Stomach smooth muscle (tissue), 2 donors: Measurements from ENCODE around the gene ATP6V0A1.

ENCODE experiments used
- H3K27ac ChIP-seq: one replicate; pipeline ENCODE4 v1.7.0; 2013; ENCODE audit warnings: mild to moderate bottlenecking, low read length, inconsistent platforms
- H3K27me3 ChIP-seq, 2 donors: one replicate each; pipeline ENCODE4 v1.7.0; 2013; ENCODE audit warnings: low read length in 2 of 2; ENCODE audit not compliant: insufficient read depth in 2 of 2, control insufficient read depth in 1 of 2
- H3K36me3 ChIP-seq, 2 donors: one replicate each; pipeline ENCODE4 v1.7.0; 2013; ENCODE audit warnings: low read length in 2 of 2; ENCODE audit not compliant: control insufficient read depth in 2 of 2, insufficient read depth in 2 of 2
- H3K4me1 ChIP-seq: one replicate; pipeline ENCODE4 v1.7.0; 2013; ENCODE audit warnings: low read length; ENCODE audit not compliant: control insufficient read depth, insufficient read depth
- H3K4me3 ChIP-seq, 2 donors: one replicate each; pipeline ENCODE4 v1.7.0; 2013; ENCODE audit warnings: low read length in 2 of 2
- H3K9ac ChIP-seq, 2 donors: one replicate each; pipeline ENCODE4 v1.7.0; 2013; ENCODE audit warnings: low read length in 2 of 2, mild to moderate bottlenecking in 1 of 2
- H3K9me3 ChIP-seq, 2 donors: one replicate each; pipeline ENCODE4 v1.7.0; 2013; ENCODE audit warnings: low read length in 2 of 2; ENCODE audit not compliant: control insufficient read depth in 2 of 2
- donor health status: healthy.
- donor health status: Pancreatic carcinoma.

The ATP6V0A1 gene

DNA sequence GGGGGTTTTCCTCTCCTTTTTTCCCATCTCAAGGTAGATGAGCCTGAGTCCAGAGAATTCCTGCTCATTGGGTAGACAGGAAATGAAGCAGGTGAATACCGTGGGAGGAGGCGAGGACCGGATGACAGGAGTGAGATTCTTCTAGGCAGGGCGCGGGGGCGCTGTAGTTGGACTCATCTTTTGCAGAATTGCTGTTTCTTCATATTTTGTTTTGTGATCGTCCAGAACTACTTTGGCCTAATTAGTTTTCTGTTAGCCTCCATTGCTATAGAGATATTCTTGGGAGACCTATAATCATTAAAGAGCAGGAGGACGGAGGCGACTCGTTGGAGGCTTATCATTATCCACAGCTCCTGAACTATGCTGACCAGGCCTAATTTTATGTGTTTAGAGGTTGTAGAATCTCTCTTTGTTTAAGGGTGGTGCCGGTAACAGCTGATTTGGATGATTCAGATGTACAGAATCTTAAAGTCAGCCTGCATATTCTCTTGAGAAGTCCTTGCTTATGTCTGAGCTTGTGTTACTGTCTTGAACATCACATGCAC lies 650 bp downstream of the ATP6V0A1 start:
- Histone ChIP-seq H3K27ac (peak overlapping the region; percentile 96), H3K4me3 (peak overlapping the region; percentile 93 to 94), H3K27me3 (no peaks in the 10 kb centered on the region), H3K9me3 (no peaks in the 10 kb centered on the region), H3K4me1 (peaks cover 8% of the 10 kb centered on the region), H3K9ac (peak overlapping the region; percentile 96 to 97), H3K36me3 (peaks cover 8 to 13% of the 10 kb centered on the region in 2 donors)

DNA sequence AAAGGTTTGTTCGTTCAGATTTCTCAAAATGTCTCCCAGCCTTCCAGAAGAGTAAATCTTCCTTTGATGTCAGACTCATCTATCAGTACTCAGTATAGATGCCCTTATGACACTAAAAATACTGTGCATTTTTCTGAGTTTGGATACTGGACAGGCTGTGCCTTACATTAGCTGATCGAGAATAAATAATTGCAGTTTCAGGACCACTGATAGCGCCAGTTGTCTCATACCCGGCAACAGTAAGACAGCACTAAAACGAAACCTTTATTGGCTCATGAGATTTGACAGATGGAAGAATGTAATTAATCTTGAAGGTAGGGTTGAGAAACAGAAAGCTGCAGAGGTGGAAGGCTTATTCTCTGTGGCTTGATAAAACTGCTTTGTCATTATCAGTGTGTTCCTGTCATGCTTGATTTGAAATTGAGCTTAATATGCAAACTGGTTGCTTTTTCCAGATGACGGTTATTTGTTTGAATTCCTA lies 1.2 kb downstream of the ATP6V0A1 start:
- peak overlapping the region; percentile 93 to 94 for H3K4me3 ChIP-seq
- H3K36me3 ChIP-seq, result peaks cover 8 to 13% of the 10 kb centered on the region in 2 donors
- no peaks in the 10 kb centered on the region for H3K27me3 ChIP-seq
- H3K27ac ChIP-seq, result peak overlapping the region; percentile 96
- peak overlapping the region in 1 of 2 donors; percentile 7 for H3K9ac ChIP-seq
- no peaks in the 10 kb centered on the region for H3K9me3 ChIP-seq
- H3K4me1 ChIP-seq, result peaks cover 8% of the 10 kb centered on the region

DNA sequence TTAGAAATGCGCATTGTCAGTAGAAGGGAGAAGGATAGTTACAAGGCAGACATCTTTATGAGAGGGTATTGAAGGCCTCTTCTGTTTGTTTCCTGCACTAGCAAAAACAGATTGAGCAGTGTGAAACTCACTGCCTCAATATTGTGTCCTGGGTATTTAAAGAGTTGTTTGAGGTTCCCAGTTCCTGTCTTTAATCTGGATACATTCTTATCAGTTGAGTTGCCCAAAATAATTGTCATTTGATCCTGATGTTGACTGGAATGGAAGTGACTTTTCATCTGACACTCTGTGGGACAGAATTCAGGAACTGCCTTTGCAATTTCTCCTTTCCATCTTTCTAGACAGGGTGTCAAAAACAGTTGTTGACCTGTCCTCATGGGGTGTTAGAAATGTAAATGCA lies 1.7 kb downstream of the ATP6V0A1 start:
- H3K9ac ChIP-seq, result peak overlapping the region in 1 of 2 donors; percentile 7

DNA sequence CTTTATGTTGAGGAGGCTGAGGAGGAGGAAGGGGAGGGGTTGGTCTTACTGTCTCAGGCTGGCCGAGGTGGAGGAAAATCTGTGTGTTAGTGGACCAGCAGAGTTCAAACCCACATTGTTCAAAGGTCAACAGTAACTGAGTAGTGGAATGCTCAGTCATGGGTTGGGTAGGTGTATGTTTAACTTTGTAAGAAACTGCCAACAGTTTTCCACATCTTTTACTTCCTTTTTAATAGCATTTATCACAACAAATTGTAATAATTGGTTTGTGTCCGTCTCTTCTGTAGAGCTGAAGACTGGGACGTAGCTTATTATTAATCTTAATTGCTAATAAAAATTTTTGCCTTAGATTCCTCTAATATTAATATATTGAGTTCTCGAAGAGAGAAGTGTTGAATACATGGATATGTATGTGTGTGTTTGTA lies 5.3 kb downstream of the ATP6V0A1 start:
- no peak overlapping the region for H3K27ac ChIP-seq
- no peak overlapping the region for H3K4me3 ChIP-seq
- no peak overlapping the region for H3K9ac ChIP-seq
- peaks cover 4% of the 10 kb centered on the region for H3K4me1 ChIP-seq
- H3K27me3 ChIP-seq, result no peaks in the 10 kb centered on the region
- peaks cover 11 to 35% of the 10 kb centered on the region in 2 donors for H3K36me3 ChIP-seq
- no peaks in the 10 kb centered on the region for H3K9me3 ChIP-seq

More for the DNA sequence above, 1.7 kb downstream of the ATP6V0A1 start:
- Histone ChIP-seq H3K4me1 (peaks cover 8% of the 10 kb centered on the region), H3K27ac (no peak overlapping the region), H3K36me3 (peaks cover 8 to 13% of the 10 kb centered on the region in 2 donors), H3K4me3 (peak overlapping the region; percentile 93 to 94), H3K27me3 (no peaks in the 10 kb centered on the region), H3K9me3 (no peaks in the 10 kb centered on the region)

DNA sequence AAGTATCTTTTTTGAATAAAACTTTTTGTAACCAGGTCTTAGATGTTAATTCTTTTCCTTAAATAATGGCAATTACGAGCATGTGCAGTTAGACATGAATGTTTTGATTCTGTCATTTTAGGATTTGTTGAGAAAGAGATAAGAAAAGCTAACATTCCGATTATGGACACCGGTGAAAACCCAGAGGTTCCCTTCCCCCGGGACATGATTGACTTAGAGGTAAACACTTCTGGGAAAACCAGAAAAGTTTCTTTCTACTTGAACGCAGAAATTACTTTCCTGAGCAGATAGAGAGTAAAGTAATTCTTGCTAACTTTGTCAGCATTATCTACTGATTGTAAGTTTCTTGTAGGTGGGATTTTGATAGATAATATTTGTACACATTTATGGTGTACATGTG lies 9.2 kb downstream of the ATP6V0A1 start:
- Histone ChIP-seq H3K9ac (no peak overlapping the region), H3K27me3 (no peaks in the 10 kb centered on the region), H3K36me3 (peaks cover 22 to 44% of the 10 kb centered on the region in 2 donors), H3K9me3 (no peaks in the 10 kb centered on the region), H3K4me1 (peaks cover 2% of the 10 kb centered on the region), H3K27ac (no peak overlapping the region), H3K4me3 (no peak overlapping the region)

DNA sequence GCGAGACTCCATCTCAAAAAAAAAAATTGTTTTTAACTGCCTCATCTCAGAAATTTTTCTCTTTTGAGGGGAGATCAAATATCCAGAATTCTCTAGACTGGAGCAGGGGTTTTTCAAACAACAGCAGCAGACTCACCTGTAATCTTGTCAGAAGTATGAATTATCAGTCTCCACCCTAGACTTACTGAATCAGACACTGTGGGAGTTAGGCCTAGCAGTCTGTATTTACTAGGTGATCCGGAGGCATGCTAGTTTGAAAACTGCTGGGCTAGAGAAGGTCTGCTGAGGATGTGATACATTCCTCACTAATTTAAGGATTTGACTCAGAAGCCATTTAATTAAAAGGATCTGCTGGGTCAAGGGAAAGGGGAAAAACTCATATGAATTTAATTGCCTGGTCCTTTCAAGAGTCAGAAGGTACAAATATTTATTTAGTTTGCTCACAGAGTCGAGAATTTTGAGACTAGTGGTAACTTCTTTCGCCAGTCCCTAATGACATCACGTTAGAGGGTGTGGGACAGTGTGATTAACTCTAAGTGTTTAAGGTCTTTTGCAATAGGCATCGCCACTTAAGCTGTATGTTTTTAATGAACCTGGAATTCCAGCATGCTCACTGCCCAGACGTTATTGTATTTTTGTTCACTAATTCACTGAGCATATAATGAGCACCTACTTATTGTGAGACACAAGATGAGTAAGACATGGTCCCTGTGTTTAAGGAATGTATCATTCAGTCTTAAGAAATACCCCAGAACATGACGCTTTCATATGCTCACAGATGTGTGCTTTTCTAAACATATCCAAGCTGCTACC lies 14.2 kb downstream of the ATP6V0A1 start:
- H3K27ac ChIP-seq, result no peak overlapping the region
- H3K4me1 ChIP-seq, result no peaks in the 10 kb centered on the region
- H3K9me3 ChIP-seq, result no peaks in the 10 kb centered on the region
- H3K9ac ChIP-seq, result no peak overlapping the region
- no peak overlapping the region for H3K4me3 ChIP-seq
- H3K27me3 ChIP-seq, result no peaks in the 10 kb centered on the region
- H3K36me3 ChIP-seq, result peaks cover 34 to 45% of the 10 kb centered on the region in 2 donors

DNA sequence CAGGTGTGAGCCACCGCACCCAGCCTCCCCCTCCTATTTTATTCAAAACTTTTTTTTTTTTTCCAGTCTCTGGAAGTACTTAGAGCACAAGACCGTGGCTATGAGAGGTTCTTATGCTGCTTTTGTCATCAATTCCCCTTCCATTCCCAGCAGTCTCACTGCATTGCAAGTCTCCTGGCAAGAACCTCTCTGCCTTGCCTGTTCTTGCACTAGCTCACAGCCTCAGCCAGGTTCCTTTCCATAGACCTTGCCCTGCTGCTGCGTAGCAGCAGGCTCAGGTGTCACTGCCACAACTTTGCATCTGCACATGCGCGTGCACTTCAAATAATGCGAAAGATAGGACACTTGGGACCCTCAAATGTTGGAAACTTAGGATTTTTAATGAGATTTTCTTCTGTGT lies 15.6 kb downstream of the ATP6V0A1 start:
- Histone ChIP-seq H3K9me3 (no peaks in the 10 kb centered on the region), H3K27ac (no peak overlapping the region), H3K36me3 (peaks cover 37 to 44% of the 10 kb centered on the region in 2 donors), H3K4me3 (no peak overlapping the region), H3K4me1 (no peaks in the 10 kb centered on the region), H3K27me3 (no peaks in the 10 kb centered on the region), H3K9ac (no peak overlapping the region)

DNA sequence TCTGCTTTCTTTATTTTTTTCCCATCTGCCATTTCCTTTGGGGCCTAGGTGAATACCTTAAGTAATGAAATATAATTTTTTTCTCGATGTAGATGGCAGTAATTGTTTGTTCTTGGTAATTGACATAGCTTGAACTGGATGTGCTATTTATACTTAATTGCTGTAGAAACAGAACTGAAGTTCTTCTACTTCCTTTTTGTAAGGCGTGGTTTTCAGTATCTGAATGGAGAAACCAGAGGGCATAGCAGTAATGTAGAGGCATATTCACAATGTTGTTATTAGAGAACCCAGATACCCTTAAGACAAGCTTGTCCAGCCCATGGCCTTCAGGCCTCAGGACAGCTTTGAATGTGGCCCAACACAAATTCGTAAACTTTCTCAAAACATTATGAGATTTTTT lies 16.4 kb downstream of the ATP6V0A1 start:
- Histone ChIP-seq H3K4me3 (no peak overlapping the region), H3K36me3 (peaks cover 39 to 52% of the 10 kb centered on the region in 2 donors), H3K9ac (no peak overlapping the region), H3K4me1 (no peaks in the 10 kb centered on the region), H3K9me3 (no peaks in the 10 kb centered on the region), H3K27me3 (no peaks in the 10 kb centered on the region), H3K27ac (no peak overlapping the region)

DNA sequence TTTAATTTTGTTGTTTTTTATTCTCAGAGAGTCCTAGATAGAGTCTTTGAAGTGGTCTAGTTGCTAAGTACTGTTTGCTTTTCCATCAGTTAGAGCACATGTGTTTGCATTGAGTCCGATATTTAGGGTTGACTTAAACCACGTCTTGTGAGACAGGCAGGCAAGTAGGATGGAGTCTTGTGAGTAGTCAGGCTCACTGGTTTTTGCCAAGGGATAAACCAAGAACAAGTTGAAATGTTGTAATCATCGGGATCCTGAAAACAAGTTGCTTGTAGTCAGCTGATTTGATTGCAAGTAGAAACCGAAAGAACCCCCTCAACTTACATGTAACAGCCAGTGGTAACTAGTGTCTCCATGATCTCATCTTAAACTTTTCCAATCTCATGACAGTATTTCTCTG lies 17.2 kb downstream of the ATP6V0A1 start:
- H3K9me3 ChIP-seq, result no peaks in the 10 kb centered on the region
- no peak overlapping the region for H3K4me3 ChIP-seq
- no peaks in the 10 kb centered on the region for H3K4me1 ChIP-seq
- no peaks in the 10 kb centered on the region for H3K27me3 ChIP-seq
- H3K27ac ChIP-seq, result no peak overlapping the region
- no peak overlapping the region for H3K9ac ChIP-seq
- peaks cover 42 to 48% of the 10 kb centered on the region in 2 donors for H3K36me3 ChIP-seq

DNA sequence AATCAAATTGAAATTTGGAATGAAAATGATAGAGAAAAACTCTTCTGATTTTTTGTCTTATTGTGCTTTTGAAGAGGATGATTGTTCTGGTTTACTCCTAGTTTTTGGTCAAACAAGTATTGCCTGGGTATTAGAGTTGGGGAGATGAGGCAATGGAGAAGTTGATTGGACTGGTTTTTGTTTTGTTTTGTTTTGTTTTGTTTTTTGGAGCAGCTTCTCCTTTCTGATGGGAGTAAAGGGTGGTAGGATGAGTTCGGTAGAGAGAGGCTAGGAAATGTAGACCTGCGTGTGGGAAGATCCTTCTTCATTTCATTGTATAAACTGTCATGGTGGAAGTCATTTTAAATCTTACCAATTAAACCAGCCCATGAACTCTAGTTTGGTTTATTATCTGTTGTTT lies 17.7 kb downstream of the ATP6V0A1 start:
- no peak overlapping the region for H3K4me3 ChIP-seq
- no peak overlapping the region for H3K9ac ChIP-seq
- no peaks in the 10 kb centered on the region for H3K4me1 ChIP-seq
- H3K36me3 ChIP-seq, result peaks cover 42 to 47% of the 10 kb centered on the region in 2 donors
- no peaks in the 10 kb centered on the region for H3K9me3 ChIP-seq
- H3K27ac ChIP-seq, result no peak overlapping the region
- H3K27me3 ChIP-seq, result no peaks in the 10 kb centered on the region

DNA sequence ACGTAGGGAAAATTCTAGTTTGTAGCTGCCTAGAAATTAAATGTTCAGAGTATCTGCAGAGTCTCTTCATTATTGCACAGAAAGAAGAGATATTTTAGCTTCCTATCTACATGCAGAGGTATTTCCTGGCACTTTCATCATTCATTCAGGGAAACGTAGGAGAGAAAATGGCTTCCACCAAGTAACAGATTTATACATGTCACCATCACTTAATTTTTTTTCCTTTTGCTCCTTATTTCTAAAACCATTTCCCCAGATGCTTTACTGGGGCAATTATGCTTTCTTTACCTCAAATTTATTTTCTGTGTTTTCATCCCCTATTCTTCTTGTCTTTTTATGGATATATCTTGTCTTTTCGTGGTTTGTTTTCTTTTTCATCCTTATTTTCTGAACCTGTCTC lies 18.5 kb downstream of the ATP6V0A1 start:
- H3K9ac ChIP-seq, result no peak overlapping the region

More for the DNA sequence above, 18.5 kb downstream of the ATP6V0A1 start:
- Histone ChIP-seq H3K27me3 (no peaks in the 10 kb centered on the region), H3K4me3 (no peak overlapping the region), H3K9me3 (no peaks in the 10 kb centered on the region), H3K36me3 (peaks cover 40 to 46% of the 10 kb centered on the region in 2 donors), H3K27ac (no peak overlapping the region), H3K4me1 (no peaks in the 10 kb centered on the region)
